Stimulated activated CD8-positive, alpha-beta memory T cell treated with anti-CD3 and anti-CD28 coated beads, Interleukin-4, amount 100 ng/mL, for 24 hours (primary cell): ENCODE measurements around the gene CEMIP.

Experiments
- DNase-seq: peaks from one replicate; pipeline ENCODE4 v3.0.0-alpha.2; 2020; ENCODE audit warnings: low read depth

CEMIP gene

DNA sequence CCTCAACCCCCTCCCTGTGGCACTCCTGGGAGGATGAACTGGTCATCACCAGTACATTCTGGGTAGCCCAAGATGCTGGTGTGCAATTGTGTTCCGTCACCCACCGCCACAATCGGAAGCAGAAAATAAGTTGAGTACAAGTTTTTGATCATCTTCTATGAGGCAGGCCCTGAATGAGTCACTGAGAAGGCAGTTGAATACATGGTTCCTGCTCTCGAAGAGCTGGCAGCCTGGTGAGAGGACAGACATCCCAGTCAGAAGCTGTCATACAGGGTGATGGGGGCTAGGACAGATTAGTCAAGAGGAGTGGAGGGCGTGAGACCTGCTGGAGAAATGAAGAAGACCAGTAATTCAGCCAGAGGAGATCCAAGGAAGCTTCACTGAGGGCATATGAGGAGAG is 6.2 kb downstream of the CEMIP start:
- no peak for DNase-seq

DNA sequence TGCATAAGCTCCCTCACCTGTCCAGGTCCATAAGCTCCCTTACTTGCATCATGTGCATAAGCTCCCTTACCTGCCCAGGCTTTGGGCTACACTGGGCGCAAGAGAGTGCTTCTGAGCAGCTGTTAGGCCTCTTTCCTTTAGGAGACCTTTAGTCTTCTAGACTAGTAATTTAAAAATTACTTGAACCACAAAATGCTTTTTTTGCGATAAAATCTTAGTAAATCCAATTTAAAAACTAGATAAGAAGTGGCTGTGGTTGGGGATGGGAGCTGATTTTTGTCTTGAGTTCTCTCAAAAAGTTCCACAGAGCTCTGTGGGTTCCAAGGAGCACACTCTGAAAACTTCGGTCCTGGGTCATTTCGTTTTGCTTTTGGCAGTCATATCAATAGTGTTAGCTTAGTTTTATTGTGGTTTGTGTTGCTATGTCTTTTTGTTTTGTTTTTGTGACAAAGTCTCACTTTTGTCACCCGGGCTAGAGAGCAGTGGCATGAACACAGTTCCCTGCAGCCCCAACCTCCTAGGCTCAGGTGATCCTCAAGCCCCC is 6.7 kb downstream of the CEMIP start:
- no peak for DNase-seq

DNA sequence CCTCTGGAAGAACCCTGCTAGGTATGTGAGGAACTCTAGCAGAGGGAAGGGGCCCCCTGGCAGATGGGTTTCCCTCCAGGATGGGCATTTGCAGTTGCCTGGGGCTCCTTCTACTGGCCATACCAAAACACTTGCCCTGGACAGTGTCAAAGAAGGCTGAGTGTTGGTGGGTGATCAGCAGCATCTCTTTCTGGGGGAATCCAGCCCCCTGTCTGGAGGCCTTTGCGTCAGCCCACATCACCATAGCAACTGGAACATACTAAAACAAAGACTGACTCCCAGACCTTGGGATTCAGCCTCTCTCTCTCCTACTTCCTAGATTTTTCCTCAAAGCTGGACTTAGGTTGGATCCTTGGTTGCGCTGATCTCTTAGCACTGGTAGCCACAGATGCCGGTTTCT is 8.1 kb downstream of the CEMIP start:
- DNase-seq, result no peak

DNA sequence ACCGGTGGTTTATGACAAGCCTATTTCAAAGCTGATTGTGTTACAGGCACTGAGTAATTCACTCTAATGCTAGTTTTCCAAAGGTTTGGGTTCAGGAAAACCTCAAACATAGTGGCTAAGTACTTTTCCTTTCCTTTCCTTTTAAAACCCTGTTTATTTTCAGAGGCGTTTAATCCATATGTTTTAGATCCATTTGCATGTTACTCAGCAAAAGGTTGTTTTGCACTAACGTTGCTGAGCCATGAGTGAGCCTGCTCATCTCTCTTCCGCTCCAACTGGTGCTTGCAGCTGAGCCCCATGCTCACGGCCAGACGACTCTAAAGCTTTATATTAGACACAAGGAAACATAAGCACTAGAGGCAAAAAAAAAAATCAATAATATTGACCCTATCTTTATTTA is 9.4 kb downstream of the CEMIP start:
- DNase-seq, result no peak

DNA sequence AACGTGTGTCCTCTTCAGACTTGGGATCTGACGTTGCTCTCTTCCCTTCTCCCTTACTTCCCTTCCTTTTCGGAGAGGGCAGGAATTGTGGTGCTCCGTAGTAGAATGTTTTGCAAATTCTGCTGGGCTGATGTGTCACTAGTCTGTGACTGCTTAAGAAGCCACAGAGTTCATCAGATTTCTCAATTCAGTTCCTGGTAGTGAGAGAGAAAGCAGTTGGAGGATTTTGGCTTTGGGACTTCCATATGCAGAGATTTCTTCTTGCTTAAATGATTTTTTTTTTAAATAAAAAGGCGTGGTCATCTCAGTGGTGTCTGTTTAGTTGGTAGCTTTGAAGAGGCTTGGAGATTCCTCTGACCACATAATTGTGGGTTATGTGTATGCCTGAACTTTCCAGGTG is 10.1 kb downstream of the CEMIP start:
- DNase-seq, result no peak

DNA sequence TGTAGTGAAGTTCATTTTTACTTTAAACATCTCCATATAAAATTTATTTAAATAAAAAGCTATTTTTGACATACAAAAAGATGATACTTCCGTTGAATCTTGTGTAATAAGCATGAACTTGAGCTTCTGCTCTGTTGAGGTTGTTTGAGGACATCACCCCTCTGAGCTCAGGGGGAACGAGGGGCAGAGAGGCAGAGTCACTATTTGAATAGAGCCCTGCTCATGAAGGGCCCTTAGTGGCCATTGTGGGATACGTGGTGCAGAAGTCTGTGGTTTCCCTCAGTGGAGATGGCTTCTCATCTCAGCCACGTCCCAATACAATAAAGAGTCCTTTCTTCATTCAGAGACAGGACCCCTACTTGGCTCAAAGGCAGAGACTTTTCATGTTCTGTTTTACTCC is 10.6 kb downstream of the CEMIP start:
- no peak for DNase-seq

DNA sequence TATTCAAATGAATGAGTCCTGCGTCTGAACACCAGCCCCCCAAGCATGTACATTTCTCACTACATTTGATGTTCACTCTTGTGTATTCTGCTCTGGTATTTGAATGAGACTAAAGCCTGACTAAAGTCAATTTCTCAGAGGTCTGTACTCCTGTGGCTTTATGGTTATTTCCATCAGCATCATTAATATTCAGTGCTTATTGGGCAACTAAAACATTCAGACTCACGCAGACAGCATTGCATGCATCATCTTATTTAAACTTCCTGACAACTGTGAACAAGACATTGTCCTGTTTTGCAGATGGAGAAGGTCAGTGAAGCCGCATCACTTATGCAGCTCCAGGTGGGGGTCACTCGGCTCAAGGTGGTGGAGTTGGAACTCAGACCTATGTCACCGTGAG is 11.1 kb downstream of the CEMIP start:
- DNase-seq, result no peak

DNA sequence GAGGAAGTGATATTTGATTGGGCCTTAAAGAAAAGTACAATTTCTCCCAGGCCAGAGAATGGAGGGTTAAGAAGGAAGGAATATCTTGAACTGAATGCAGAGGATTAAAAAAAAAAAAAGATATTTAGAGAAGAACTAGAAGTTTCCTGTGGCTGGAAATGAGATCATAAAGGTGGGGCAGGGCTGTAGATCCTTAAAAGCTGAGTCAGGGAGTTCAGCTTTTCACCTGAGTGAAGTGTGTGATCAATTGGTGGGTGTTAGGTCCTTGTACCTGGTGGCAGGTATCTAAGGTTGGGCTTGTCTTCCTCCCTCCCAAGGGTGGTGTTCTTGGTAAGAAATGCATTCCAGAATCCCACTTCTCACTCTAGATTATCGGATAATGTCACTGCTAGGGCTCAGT is 11.8 kb downstream of the CEMIP start:
- DNase-seq, result no peak

DNA sequence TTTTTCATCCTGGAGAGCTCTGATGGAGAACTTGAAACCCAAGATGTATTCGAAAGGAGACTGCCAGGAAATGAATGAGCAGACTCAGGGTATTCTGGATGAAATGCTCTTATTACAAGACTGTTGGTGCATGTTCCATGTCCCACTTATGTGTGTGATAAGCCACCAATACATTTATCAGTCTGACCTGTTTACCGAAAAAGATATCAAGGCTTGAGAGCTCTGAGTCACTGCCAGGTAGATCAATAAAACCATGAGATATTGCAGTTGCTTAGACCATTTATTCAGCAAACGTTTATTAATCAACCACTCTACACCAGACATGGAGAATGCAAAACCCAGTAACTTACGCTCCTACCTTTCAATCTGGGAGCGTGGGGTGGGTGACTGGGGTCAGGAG is 17.2 kb downstream of the CEMIP start:
- DNase-seq, result no peak

DNA sequence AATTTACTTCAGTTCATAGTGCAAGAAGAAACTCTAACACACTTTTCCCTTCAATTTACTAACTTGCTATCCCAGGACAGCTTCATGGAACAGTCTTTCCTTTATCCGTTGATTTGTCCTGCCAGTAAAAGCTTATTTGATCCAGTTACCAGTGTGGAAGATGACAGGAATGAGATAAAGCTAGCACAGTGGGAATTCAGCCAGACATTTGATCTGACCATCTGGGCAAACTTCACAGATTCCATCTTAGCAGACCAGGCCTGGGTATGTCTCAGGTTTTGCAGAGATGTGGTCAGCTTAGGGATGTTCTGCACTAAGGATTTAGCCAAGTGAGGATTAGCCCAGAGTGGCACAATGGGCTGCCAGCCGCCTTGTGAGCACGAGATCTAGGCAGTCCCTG is 19.7 kb downstream of the CEMIP start:
- DNase-seq, result no peak

DNA sequence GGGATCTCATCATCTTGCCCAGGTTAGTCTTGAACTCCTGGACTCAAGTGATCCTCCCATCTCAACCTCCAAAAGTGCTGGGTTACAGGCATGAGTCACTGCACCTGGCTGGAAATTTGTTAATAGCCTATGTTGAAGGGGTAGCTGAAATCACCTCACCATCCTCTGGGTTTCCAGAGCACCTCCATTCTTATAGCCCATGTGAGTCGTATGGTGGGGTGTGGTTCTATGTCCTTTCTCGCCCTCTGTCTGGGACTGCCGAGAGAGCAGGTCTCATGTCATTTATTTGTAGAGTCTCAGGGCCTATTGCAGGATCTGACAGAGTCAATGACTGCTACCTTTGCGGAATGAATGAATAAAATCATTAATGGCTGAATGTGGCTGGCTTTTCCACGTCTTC is 20.9 kb downstream of the CEMIP start:
- no peak for DNase-seq

DNA sequence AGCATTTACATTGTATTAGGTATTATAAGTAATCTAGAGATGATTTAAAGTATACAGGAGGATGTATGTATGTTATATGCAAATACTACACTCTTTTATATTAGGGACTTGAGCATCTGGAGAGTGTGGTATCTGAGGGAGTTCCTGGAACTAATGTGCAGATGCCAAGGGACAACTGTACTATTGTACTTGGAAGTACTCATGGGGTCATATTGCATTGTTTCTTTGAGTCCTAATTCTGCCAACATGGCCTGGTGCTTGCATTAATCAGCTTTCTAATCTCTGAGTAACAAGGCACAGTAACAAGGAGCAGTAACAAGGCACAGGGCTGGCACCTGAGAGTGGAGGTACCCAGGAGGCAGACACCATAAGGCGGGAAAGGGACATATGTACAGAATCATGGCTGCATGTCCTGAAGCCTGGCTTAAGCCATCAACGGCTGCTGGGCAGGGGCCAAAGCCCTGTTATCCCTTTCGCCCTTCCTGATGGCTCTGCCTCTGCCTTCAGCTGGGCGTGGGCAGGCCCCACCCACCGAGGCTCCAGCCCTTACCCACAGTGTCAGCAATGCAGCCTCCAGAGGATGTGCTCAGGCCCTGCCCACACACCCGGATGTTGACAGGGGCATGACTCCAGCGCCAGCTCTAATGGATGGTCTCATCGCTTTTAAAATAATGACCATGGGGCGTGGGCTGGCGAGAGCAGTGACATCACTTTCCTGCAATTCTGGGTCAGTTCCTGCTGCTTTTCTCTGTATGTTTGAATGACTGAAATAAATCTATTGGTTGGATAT is 22.9 kb downstream of the CEMIP start:
- DNase-seq, result no peak

DNA sequence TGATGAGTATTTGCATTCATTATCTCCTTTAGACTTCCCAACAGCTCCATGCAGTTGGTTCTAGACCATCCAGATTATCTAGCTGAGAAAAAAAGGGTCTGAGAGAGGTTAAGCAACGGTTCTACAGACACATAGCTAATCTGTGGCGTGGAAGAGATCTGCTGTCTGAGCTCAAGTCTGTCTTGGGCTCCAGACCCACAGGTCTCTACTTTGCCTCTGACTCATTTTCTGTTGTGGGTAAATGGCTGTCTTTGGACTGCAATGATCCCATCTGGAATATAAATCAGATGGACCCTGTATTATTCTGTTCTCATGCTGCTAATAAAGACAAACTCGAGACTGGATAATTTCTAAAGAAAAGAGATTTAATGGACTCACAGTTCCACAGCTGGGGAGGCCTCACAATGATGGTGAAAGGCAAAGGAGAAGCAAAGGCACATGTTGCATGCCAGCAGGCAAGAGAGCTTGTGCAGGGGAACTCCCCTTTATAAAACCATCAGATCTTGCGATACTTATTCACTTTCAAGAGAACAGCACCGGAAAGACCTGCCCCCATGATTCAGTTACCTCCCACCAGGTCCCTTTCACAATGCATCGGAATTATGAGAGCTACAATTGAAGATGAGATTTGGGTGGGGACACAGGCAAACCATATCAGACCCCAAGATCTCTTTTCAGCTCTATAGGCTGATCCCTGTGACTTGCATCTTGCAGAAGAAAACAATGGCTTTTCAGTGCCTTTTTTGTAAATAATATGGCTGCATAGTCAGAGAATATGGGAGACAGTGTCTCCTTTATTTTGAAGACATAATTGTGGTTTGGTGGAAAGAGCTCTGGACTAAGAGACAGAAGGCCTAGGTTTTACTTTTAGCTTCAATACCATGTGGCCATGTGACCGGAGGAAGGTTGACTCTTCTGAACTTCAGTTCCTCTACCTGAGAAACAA is 24.7 kb downstream of the CEMIP start:
- DNase-seq, result peak; percentile 17

DNA sequence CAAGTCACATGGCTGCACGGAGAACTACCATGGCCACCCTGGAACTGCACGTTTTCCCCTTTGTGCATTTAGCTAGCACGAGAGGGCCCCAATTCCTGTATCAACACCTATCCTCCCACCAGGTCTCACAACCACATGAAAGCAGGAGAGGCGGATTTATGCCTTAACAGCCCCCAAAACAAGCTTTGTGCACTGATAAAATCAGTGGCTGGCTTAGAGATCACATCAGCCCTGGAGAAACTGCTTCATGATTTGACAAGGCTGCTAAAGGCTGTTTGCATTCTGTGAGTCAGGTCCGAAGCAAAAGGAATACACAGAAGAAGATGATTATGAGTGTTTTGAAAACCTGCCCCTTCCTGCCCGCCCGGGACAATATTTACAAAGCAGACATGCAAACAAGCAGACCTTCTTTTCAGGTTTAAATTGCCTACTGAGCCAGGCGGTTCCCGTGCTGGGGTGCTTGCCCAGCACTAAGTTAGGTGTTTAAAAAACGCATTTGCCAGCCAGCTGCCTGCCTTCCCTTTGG is 25.9 kb downstream of the CEMIP start:
- DNase-seq, result no peak

DNA sequence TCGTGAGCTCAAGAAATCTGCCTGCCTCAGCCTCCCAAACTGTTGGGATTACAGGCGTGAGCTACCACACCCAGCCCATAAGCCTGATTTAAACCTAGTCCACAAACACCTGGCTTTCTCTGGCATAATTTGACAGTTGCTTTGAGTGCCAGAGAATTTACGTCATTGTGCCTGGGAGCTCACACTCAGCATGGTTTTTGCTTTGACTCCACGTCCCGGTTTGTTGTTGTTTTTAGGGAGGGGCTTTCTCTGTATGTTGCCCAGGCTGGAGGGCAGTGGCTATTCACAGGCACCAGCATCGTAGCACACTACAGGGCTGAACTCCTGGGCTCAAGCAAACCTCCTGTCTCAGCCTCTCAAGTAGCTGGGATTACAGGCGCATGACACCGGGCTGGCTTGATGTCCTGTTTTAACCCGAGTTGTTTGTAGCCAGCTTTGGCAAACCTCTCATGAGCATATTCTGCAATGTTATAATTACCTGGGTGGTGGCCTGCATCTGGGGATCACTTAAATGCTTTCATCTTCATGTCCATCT is 32.7 kb downstream of the CEMIP start:
- no peak for DNase-seq

DNA sequence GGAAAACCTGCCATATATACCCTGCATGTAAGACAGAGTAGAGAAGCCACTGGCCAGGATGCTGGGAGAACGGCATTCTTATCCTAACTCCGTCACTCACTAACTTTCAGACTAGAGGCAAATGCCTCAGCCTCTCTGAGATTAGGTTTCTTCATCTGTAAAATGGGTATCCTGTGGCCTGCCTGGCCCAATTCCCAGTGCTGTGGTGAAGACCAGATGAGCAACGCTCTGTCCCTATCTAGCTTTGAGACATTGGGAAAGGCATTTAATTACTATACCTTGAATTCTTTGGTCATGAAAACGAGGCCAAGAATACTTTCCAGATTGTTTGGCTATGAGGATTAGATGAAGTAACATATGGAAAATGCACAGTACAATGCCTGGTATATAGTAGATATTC is 35.9 kb downstream of the CEMIP start:
- DNase-seq, result no peak

DNA sequence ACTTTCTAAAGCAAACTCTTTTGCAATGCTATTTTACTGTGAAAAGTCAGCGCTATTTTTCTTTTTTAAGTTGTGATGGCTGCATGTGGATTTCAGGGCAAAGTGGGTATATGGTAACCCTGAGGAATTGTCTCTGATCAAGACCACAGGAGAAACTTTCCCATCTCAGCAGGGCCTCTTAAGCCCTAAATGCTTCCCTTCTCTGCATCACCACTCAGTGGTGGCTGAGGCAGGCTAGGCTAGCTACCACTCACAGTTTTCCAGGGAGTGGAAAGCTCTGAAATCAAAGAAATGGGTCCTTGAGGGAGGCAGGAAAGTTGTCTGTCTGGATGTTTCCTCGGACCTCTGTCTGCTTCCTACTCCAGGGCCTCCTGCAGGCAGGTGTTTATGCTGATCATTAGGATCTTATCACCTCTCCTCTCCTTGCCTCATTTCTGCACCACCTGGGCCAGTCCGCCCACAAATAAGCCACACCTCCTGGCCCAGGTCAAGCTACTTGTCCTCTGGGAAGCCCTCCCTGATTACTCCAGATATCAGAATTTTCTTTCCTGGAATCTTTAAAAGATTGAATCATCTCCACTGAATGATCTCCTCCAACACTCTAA is 37.0 kb downstream of the CEMIP start:
- no peak for DNase-seq

DNA sequence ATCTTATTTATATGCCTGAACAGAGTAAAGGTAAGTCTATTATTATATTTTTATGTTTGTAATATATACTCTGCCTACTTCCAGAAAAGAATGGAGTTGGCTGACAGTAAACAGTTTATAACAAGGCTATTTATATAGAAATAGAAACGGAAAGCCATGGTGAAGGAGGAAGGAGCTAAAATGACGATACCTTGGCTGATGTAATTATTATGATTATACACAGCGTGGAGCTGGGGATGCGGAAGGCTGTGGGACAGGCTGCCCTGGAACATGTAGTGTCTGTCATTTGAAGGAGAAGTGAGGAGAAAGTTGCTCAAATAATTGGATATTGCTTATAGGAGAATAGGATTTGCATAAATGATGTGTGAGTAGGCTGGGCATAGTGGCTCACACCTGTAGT is 37.8 kb downstream of the CEMIP start:
- DNase-seq, result no peak

DNA sequence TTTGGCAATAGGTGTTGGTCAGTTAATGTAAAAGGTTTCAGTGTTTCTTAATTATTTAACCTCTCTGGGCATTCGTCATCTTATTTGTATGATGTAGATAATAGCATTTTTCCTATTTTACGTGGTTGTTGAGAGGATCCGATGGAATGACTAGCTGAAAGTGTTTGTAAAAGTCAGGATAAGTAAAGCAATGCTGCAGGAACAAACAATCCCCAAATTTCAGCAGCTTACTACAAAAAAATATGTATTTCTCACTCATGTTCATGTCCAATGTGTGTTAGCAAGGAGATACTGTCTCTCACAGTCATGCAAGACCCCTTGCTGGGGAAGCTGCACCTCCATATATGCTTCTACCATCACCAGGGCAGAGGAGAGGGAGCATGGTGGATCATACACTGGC is 38.7 kb downstream of the CEMIP start:
- no peak for DNase-seq

DNA sequence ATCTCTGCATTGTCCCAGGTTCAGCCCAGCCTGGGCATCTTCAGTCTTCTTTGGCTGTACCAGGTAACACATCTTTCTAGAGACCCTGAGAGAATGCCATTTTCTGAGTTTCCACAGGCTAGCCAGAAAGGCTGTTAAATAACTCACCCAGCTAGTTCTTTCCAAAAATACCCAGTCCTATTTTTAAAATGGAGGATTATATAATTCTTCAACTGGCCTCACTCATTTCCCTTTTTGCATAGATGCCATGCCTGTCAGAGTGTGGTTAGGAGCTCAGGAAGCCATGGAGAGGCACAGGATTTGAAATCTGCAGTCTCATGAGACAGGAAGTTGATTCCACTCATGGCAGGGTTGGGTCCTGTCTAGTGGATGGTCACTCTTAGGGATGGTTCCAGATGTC is 39.8 kb downstream of the CEMIP start:
- DNase-seq, result no peak

DNA sequence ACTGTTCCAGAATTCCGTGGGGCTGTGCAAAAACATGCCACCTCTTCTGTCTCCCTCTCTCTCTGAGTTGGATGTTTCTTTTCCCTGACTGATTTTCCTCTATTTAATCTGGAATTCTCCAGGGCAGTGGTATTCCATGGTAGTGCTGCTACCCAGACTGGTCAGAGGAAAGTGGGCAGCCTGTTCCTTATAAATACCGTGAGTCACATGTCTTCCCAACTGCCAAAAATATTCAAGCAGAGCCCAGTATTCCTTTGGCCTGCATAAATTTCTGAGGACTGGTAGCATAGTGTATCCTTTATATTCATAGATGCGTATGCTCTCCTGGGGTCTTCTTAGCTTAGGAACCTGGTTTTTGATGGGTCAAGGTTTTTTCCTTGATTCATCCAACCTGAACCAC is 40.9 kb downstream of the CEMIP start:
- DNase-seq, result no peak

DNA sequence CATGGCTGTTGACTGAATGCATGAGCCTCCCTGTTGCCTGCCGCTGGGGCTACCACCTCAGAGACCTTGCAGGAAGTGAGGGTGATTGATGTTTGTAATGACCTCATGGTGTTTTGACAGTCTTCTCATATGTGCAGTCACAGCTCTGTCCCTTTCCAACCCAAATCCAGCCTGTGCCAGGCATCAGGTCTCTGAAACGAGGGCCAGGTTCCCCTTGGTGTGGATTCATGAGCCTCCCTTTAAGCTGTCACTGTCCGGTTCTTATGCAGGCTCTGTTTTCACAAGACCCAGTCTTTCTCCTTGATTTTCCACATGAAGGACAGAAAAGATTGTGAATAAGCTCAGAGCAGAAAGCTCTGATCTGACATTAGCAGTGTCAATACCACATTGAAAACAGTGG is 43.1 kb downstream of the CEMIP start:
- no peak for DNase-seq
